SK-N-SH (cell line): Measurements from ENCODE around the gene C22orf31.

Experiments
- CTCF ChIP-seq: fragments of 200-600 bp; sonication (generic); IDR thresholded peaks from 2 replicates; pipeline ENCODE4 v1.6.1; 2017; ENCODE audit warnings: antibody characterized with exemption, mild to moderate bottlenecking, moderate library complexity
- MXI1 ChIP-seq: IDR thresholded peaks from 2 replicates; pipeline ENCODE4 v1.6.1; 2012; ENCODE audit warnings: mild to moderate bottlenecking, low read depth, low read length, improper control_type of control experiment
- NRF1 ChIP-seq: IDR thresholded peaks from 2 replicates; pipeline ENCODE4 v1.6.1; 2012; ENCODE audit warnings: low read depth, mild to moderate bottlenecking, low read length
- POLR2AphosphoS5 ChIP-seq: IDR thresholded peaks from 2 replicates; pipeline ENCODE4 v1.6.1; 2012; ENCODE audit warnings: low read depth, low read length
- RXRA ChIP-seq: IDR thresholded peaks from 2 replicates; pipeline ENCODE4 v1.4.0; 2012; ENCODE audit warnings: low read depth, mild to moderate bottlenecking, borderline replicate concordance
- SMC3 ChIP-seq: IDR thresholded peaks from 2 replicates; pipeline ENCODE4 v1.6.1; 2012; ENCODE audit warnings: low read depth, low read length, improper control_type of control experiment
- TCF12 ChIP-seq: IDR thresholded peaks from 2 replicates; pipeline ENCODE4 v1.4.0; 2012
- TF ChIP-seq, protein P1 (sequence below): IDR thresholded peaks from 2 replicates; pipeline ENCODE4 v1.6.1; 2012; ENCODE audit warnings: mild to moderate bottlenecking, low read depth, low read length, moderate library complexity

GRCh38 chr22:29078869-29079207 lies 17.2 kb upstream of the C22orf31 start:
- TF ChIP-seq, protein P1, sequence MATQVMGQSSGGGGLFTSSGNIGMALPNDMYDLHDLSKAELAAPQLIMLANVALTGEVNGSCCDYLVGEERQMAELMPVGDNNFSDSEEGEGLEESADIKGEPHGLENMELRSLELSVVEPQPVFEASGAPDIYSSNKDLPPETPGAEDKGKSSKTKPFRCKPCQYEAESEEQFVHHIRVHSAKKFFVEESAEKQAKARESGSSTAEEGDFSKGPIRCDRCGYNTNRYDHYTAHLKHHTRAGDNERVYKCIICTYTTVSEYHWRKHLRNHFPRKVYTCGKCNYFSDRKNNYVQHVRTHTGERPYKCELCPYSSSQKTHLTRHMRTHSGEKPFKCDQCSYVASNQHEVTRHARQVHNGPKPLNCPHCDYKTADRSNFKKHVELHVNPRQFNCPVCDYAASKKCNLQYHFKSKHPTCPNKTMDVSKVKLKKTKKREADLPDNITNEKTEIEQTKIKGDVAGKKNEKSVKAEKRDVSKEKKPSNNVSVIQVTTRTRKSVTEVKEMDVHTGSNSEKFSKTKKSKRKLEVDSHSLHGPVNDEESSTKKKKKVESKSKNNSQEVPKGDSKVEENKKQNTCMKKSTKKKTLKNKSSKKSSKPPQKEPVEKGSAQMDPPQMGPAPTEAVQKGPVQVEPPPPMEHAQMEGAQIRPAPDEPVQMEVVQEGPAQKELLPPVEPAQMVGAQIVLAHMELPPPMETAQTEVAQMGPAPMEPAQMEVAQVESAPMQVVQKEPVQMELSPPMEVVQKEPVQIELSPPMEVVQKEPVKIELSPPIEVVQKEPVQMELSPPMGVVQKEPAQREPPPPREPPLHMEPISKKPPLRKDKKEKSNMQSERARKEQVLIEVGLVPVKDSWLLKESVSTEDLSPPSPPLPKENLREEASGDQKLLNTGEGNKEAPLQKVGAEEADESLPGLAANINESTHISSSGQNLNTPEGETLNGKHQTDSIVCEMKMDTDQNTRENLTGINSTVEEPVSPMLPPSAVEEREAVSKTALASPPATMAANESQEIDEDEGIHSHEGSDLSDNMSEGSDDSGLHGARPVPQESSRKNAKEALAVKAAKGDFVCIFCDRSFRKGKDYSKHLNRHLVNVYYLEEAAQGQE = no peak
- TF ChIP-seq CTCF (no peak), TCF12 (no peak), POLR2AphosphoS5 (no peak), RXRA (no peak), NRF1 (no peak), MXI1 (no peak), SMC3 (no peak)
